CD4-positive, alpha-beta T cell (primary cell): ENCODE results near the gene AIFM2. TPM values are rescaled to one million over a fixed set of nuclear protein-coding genes. Genes with fewer than 3 reads are reported as not detected.

Experiments used
- ATAC-seq: fragments of 200-7000 bp; cut with Tn5 transposase; one replicate; pipeline ENCODE4 v1.10.0; 2022; ENCODE audit warnings: mild to moderate bottlenecking; ENCODE audit not compliant: poor library complexity
- CTCF ChIA-PET: fragments of 350-600 bp; sonication (Branson Sonifier 250); formaldehyde crosslinking; loops from one replicate; lab custom pipeline; 2021; ENCODE audit warnings: antibody characterized with exemption, inconsistent platforms; lab: Charles Lee
- POLR2A ChIA-PET: fragments of 350-600 bp; sonication (Branson Sonifier 250); formaldehyde crosslinking; loops from one replicate; lab custom pipeline; 2021; ENCODE audit warnings: antibody characterized with exemption, inconsistent platforms; lab: Charles Lee
- DNase-seq, 14 experiments: peaks; one replicate each; pipeline ENCODE4 v3.0.0-alpha.2; 2013 to 2020; ENCODE audit warnings: mixed read lengths in 2 of 14
- H3K27ac ChIP-seq, 2 donors: one replicate each; pipeline versions ENCODE4 v1.5.1 to v1.7.0; 2013; ENCODE audit warnings: low read length in 2 of 2, low read depth in 1 of 2, mild to moderate bottlenecking in 1 of 2
- H3K27me3 ChIP-seq, 2 experiments: 1 replicate in 1 of 2; 2 replicates in 1 of 2; pipeline versions ENCODE4 v1.6.1 to v1.7.0; 2013; ENCODE audit warnings: low read length in 2 of 2, control low read depth in 1 of 2, mild to moderate bottlenecking in 1 of 2, moderate library complexity in 1 of 2; ENCODE audit not compliant: insufficient read depth in 2 of 2, control insufficient read depth in 1 of 2
- H3K36me3 ChIP-seq: one replicate; pipeline ENCODE4 v1.6.1; 2013; ENCODE audit warnings: low read length, control low read depth; ENCODE audit not compliant: insufficient read depth
- H3K4me1 ChIP-seq: one replicate; pipeline ENCODE4 v1.6.1; 2013; ENCODE audit warnings: low read length, control low read depth; ENCODE audit not compliant: insufficient read depth
- H3K4me3 ChIP-seq: one replicate; pipeline ENCODE4 v1.5.1; 2013; ENCODE audit warnings: mild to moderate bottlenecking, low read length, moderate library complexity
- H3K9me3 ChIP-seq, 2 experiments: 1 replicate in 1 of 2; 2 replicates in 1 of 2; pipeline versions ENCODE4 v1.6.1 to v1.7.0; 2013; ENCODE audit warnings: low read length in 2 of 2, mild to moderate bottlenecking in 2 of 2, control low read depth in 1 of 2, moderate library complexity in 1 of 2; ENCODE audit not compliant: control insufficient read depth in 1 of 2, insufficient read depth in 1 of 2
- H3K27ac Mint-ChIP-seq: one replicate; pipeline ENCODE4 v1.8.0; 2020; ENCODE audit warnings: mixed read lengths
- H3K27me3 Mint-ChIP-seq: one replicate; pipeline ENCODE4 v1.8.0; 2021; ENCODE audit warnings: mixed read lengths
- H3K36me3 Mint-ChIP-seq: one replicate; pipeline ENCODE4 v1.8.0; 2021; ENCODE audit warnings: low read depth, mixed read lengths
- H3K4me1 Mint-ChIP-seq: one replicate; pipeline ENCODE4 v1.8.0; 2021; ENCODE audit warnings: low read depth, mixed read lengths
- H3K4me3 Mint-ChIP-seq: one replicate; pipeline ENCODE4 v1.8.0; 2020; ENCODE audit warnings: mild to moderate bottlenecking, mixed read lengths
- H3K9me3 Mint-ChIP-seq: one replicate; pipeline ENCODE4 v1.8.0; 2020; ENCODE audit warnings: mixed read lengths
- CTCF ChIP-seq: fragments of 200-600 bp; IDR thresholded peaks from one replicate; pipeline ENCODE4 v1.8.0; 2022; ENCODE audit warnings: antibody characterized with exemption, mild to moderate bottlenecking
- intact Hi-C, 2 experiments: fragments of 100-400 bp; cut with DNase I in 1 of 2; cut with micrococcal nuclease in 1 of 2; formaldehyde crosslinking; loops; one replicate each; pipeline versions ENCODE4 v1.15.1 to v1.9.0; 2023 to 2025; cut with DNase I, micrococcal nuclease
- total RNA-seq, 174 experiments: library from RNA in 2 of 174; stranded (reverse) in 2 of 174; gene quantifications; one replicate each; pipeline ENCODE4 v1.2.3 and lab custom pipeline; 2021 to 2026

The AIFM2 gene
- total RNA-seq, 2 experiments from 2014 or later, result 2.3 to 2.5 TPM

- Mint-ChIP-seq H3K4me1 (peaks cover 64% of the 10 kb centered on the region), H3K27ac (peak overlapping the region; percentile 94), H3K9me3 (no peaks in the 10 kb centered on the region), H3K36me3 (peaks cover 48% of the 10 kb centered on the region), H3K27me3 (no peaks in the 10 kb centered on the region), H3K4me3 (peak overlapping the region; percentile 98)
- intact Hi-C loops, result loop anchor here (1.0 to 5.0 kb wide), 4 partner anchors 24 to 232 kb away; partner anchors contain the start of genes TYSND1 (in 2 of the 2), EIF4EBP2 (in 1 of the 2) and PPA1 (in 1 of the 2)
- Histone ChIP-seq H3K27ac (peak overlapping the region; percentile 75 to 93), H3K4me1 (peaks cover 60% of the 10 kb centered on the region), H3K36me3 (peaks cover 29% of the 10 kb centered on the region), H3K4me3 (peak overlapping the region; percentile 97), H3K27me3 (no peaks in the 10 kb centered on the region), H3K9me3 (no peaks in the 10 kb centered on the region)
- ATAC-seq (peak; percentile 21), DNase-seq (peak in 3 of 14 experiments; percentile 24 to 50 (median 28))
- TF ChIP-seq CTCF, result no peak
- CTCF ChIA-PET, result interaction anchor here (0.7 to 5.3 kb wide), 4 partner anchors 9 to 64 kb away, joined by 3 to 64 read pairs (median 6); partner anchors contain the start of genes PPA1 and TYSND1
- POLR2A ChIA-PET, result interaction anchor here (0.6 to 5.7 kb wide), 10 partner anchors 10 to 263 kb away, joined by 3 to 138 read pairs (median 8); partner anchors contain the start of genes EIF4EBP2, PPA1 and TYSND1
These were observed 37.2 kb upstream of the AIFM2 start for GRCh38 chr10:70169649-70170364.

- Histone ChIP-seq H3K9me3 (no peaks in the 10 kb centered on the region), H3K4me3 (peak overlapping the region; percentile 97), H3K27me3 (no peaks in the 10 kb centered on the region), H3K4me1 (peaks cover 58% of the 10 kb centered on the region), H3K36me3 (peaks cover 32% of the 10 kb centered on the region), H3K27ac (peak overlapping the region; percentile 75 to 93)
- TF ChIP-seq CTCF, result no peak
- ChIA-PET POLR2A (interaction anchor here (0.7 to 5.7 kb wide), 3 partner anchors 19 to 236 kb away, joined by 5 to 138 read pairs (median 16); partner anchors contain the start of gene TYSND1), CTCF (interaction anchor here (1.2 to 5.3 kb wide), 2 partner anchors 23 to 53 kb away, joined by 3 to 64 read pairs; partner anchors contain the start of gene TYSND1)
- Mint-ChIP-seq H3K36me3 (peaks cover 55% of the 10 kb centered on the region), H3K27ac (peak overlapping the region; percentile 94), H3K4me1 (peaks cover 66% of the 10 kb centered on the region), H3K27me3 (no peaks in the 10 kb centered on the region), H3K9me3 (no peaks in the 10 kb centered on the region), H3K4me3 (peak overlapping the region; percentile 98)
- no peak for ATAC-seq
- intact Hi-C loops, result loop anchor here in 1 of 2 experiments (1.0 kb wide), 1 partner anchor 23 kb away; the partner anchor contains the start of gene TYSND1
- peak in 3 of 14 experiments; percentile 32 to 74 (median 71) for DNase-seq
These were observed 36.4 kb upstream of the AIFM2 start for GRCh38 chr10:70169011-70169410.

GRCh38 chr10:70167246-70167645 is 34.6 kb upstream of the AIFM2 start:
- H3K4me1 ChIP-seq, result peaks cover 58% of the 10 kb centered on the region

More at GRCh38 chr10:70167246-70167645, 34.6 kb upstream of the AIFM2 start:
- Mint-ChIP-seq H3K27me3 (no peaks in the 10 kb centered on the region), H3K9me3 (no peaks in the 10 kb centered on the region), H3K4me3 (peak overlapping the region; percentile 70), H3K27ac (peak overlapping the region; percentile 94), H3K4me1 (peaks cover 74% of the 10 kb centered on the region), H3K36me3 (peaks cover 67% of the 10 kb centered on the region)
- H3K36me3 ChIP-seq, result peaks cover 39% of the 10 kb centered on the region
- DNase-seq, result no peak
- ChIA-PET CTCF (interaction anchor here (0.7 to 5.3 kb wide), 2 partner anchors 21 to 31 kb away, joined by 3 to 64 read pairs; partner anchors contain the start of gene TYSND1), POLR2A (interaction anchor here (5.7 kb wide), 1 partner anchor 21 kb away, joined by 138 read pairs; the partner anchor contains the start of gene TYSND1)
- no peaks in the 10 kb centered on the region for H3K9me3 ChIP-seq
- intact Hi-C loops, result loop anchor here in 1 of 2 experiments (2.0 kb wide), 1 partner anchor 14 kb away; no protein-coding TSS in a partner anchor
- H3K4me3 ChIP-seq, result no peak overlapping the region
- no peak for TF ChIP-seq CTCF
- no peak overlapping the region for H3K27ac ChIP-seq
- ATAC-seq, result no peak
- H3K27me3 ChIP-seq, result no peaks in the 10 kb centered on the region
